Measurements from ENCODE around the gene PLPP1. TPM values are rescaled to one million over a fixed set of nuclear protein-coding genes. Genes with fewer than 3 reads are reported as not detected.

PLPP1 gene
- total RNA-seq, 1 donor from 2014 or later, result 26.6 TPM

DNA sequence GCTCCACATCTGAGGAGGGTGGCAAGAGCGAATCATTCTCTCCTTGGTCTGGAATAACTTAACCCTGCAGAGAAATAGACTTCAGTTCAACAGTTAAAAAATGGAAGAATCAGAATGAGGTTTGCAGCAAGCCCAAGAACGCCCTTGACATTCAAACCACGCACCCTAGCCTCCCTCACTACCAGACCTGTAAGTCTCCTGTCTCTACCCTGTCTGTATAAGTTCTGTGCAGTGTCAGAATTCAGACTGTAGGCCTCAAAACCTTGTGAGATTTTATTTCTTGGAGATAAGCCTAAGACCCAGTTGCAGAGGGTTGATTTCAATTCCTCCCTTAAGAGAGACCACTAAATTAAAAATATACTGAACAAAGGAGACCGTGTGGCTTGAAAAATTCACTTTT, 35.8 kb upstream of the PLPP1 start:
- TF ChIP-seq, protein P1, sequence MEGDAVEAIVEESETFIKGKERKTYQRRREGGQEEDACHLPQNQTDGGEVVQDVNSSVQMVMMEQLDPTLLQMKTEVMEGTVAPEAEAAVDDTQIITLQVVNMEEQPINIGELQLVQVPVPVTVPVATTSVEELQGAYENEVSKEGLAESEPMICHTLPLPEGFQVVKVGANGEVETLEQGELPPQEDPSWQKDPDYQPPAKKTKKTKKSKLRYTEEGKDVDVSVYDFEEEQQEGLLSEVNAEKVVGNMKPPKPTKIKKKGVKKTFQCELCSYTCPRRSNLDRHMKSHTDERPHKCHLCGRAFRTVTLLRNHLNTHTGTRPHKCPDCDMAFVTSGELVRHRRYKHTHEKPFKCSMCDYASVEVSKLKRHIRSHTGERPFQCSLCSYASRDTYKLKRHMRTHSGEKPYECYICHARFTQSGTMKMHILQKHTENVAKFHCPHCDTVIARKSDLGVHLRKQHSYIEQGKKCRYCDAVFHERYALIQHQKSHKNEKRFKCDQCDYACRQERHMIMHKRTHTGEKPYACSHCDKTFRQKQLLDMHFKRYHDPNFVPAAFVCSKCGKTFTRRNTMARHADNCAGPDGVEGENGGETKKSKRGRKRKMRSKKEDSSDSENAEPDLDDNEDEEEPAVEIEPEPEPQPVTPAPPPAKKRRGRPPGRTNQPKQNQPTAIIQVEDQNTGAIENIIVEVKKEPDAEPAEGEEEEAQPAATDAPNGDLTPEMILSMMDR (IDR thresholded peaks at IDR 0.05; ENCODE audit: insufficient read depth, low read length, poor library complexity, severe bottlenecking), result no peak
- no peaks in the 10 kb centered on the region for H3K27me3 ChIP-seq (ENCODE audit: control insufficient read depth, insufficient read depth, low read length)
- no peak overlapping the region for H3K4me3 ChIP-seq (ENCODE audit: low read depth, low read length)
- no peaks in the 10 kb centered on the region for H3K36me3 ChIP-seq (ENCODE audit: control insufficient read depth, insufficient read depth, low read length)
- DNase-seq (ENCODE audit: low read depth), result no peak

DNA sequence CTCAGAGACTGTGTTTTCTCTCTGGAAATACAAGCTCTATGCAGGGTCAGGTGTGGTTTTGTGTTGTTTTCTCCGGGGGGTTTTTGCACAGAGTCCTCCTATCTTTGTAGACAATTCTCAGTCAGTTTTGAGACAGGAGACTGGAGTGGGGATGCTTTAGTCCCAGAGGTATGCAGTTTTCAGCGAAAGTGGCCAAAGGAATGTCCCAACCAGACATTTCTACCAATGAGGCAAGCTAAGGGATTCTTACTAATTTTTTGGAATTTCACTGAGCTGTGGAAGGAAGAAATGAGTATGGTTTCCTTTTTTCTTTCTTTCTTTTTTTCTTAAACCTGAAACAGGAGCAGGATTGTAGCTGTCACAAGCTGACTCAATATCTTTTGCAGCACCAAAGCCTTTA, 35.3 kb upstream of the PLPP1 start:
- Histone ChIP-seq H3K27me3 (ENCODE audit: control insufficient read depth, insufficient read depth, low read length) (no peaks in the 10 kb centered on the region), H3K4me3 (ENCODE audit: low read depth, low read length) (no peak overlapping the region), H3K36me3 (ENCODE audit: control insufficient read depth, insufficient read depth, low read length) (no peaks in the 10 kb centered on the region)
- DNase-seq (ENCODE audit: low read depth), result no peak
- TF ChIP-seq, protein P1 (IDR thresholded peaks at IDR 0.05; ENCODE audit: insufficient read depth, low read length, poor library complexity, severe bottlenecking), result no peak

DNA sequence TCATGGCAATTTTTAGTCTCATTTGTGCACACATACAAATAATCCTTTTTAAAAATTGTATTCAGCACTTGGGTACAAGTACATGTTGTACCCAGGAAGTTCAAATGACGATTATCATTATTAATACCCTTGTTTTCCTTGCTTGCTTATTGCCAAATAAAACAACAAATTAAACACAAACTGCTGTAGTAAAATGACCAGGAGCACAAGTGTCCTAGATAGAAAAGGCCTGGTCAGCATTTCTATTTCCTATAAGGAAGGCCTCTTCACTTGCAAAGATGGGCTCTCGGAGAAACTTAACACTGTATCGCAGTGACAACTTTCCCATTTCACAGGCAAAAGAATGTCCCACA, 34.7 kb upstream of the PLPP1 start:
- no peak overlapping the region for H3K4me3 ChIP-seq (ENCODE audit: low read depth, low read length)
- no peak for DNase-seq (ENCODE audit: low read depth)
- no peaks in the 10 kb centered on the region for H3K36me3 ChIP-seq (ENCODE audit: control insufficient read depth, insufficient read depth, low read length)
- H3K27me3 ChIP-seq (ENCODE audit: control insufficient read depth, insufficient read depth, low read length), result no peaks in the 10 kb centered on the region
- TF ChIP-seq, protein P1 (IDR thresholded peaks at IDR 0.05; ENCODE audit: insufficient read depth, low read length, poor library complexity, severe bottlenecking), result no peak

DNA sequence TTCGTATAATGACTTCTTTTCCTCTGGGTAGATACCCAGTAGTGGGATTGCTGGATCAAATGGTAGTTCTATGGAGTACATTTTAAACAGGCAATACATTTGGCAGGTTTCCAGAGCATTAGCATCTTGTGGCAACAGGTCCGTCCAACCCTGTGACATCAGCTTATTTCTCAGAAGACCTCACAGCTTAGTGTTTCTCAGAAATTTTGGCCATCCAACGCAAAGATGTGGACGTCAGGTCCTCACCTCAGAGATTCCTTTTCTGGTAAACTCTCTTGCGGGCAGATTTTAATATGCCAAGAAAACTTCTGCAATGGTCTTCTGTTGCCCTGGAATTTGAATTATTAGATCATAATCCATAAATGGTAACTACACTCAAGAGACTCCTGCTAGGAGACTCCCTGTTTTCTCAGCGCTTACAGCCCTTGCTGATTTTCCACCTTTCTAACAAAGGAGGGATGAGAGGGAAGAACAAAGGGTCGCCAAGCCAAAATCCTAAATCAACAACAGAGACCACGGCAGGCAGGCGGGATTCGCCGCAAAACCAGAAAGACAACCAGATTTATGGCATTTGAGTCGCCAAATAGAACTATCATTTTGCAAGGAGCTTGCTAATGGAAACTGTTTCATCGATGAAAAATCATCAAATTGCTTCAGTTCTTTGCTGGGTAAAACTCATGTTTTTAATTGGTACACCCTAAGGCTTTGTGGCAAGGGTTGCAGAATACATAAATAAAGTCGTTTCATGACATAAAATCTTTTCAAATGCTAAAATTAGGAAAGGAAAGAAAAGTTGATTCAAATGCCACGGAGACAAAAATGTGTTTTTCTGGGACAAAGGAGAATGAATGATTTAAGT, 34.1 kb upstream of the PLPP1 start:
- no peaks in the 10 kb centered on the region for H3K27me3 ChIP-seq (ENCODE audit: control insufficient read depth, insufficient read depth, low read length)
- DNase-seq (ENCODE audit: low read depth), result no peak
- H3K4me3 ChIP-seq (ENCODE audit: low read depth, low read length), result no peak overlapping the region
- TF ChIP-seq, protein P1 (IDR thresholded peaks at IDR 0.05; ENCODE audit: insufficient read depth, low read length, poor library complexity, severe bottlenecking), result no peak
- no peaks in the 10 kb centered on the region for H3K36me3 ChIP-seq (ENCODE audit: control insufficient read depth, insufficient read depth, low read length)

DNA sequence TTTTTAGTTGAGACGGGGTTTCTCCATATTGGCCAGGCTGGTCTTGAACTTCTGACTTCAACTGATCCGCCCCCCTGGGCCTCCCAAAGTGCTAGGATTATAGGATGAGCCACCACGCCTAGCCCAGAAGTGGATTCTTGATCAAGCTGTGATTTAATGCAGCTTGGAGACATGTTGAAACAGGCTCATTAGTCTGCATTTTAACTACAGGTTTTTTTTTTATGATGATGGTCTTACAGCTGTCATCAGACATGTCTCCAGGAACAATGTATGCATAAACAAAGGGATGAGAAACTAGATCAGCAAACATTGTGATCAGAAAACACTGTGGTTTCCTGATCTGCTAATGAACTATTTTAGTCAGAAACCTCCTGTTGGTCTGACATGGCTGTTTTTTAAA, 30.0 kb upstream of the PLPP1 start:
- Histone ChIP-seq H3K4me3 (ENCODE audit: low read depth, low read length) (no peak overlapping the region), H3K36me3 (ENCODE audit: control insufficient read depth, insufficient read depth, low read length) (no peaks in the 10 kb centered on the region), H3K27me3 (ENCODE audit: control insufficient read depth, insufficient read depth, low read length) (no peaks in the 10 kb centered on the region)
- TF ChIP-seq, protein P1 (IDR thresholded peaks at IDR 0.05; ENCODE audit: insufficient read depth, low read length, poor library complexity, severe bottlenecking), result no peak
- DNase-seq (ENCODE audit: low read depth), result no peak

DNA sequence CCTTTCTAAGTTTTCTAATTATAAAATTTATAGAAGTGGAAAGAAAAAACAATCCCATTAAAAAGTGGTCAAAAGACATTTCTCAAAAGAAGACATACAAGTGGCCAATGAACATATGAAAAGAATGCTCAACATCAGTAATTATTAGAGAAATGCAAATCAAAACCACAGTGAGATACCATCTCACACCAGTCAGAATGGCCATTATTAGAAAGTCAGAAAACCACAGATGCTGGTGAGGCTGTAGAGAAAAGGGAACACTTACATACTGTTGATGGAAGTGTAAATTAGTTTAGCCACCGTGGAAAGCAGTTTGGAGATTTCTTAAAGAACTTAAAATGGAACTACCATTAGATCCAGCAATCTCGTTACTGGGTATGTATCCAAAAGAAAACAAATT, 23.7 kb upstream of the PLPP1 start:
- no peak overlapping the region for H3K4me3 ChIP-seq (ENCODE audit: low read depth, low read length)
- no peaks in the 10 kb centered on the region for H3K27me3 ChIP-seq (ENCODE audit: control insufficient read depth, insufficient read depth, low read length)
- DNase-seq (ENCODE audit: low read depth), result no peak
- TF ChIP-seq, protein P1 (IDR thresholded peaks at IDR 0.05; ENCODE audit: insufficient read depth, low read length, poor library complexity, severe bottlenecking), result no peak
- H3K36me3 ChIP-seq (ENCODE audit: control insufficient read depth, insufficient read depth, low read length), result no peaks in the 10 kb centered on the region
